GM12875 (cell line): Measurements from ENCODE around the gene ATG16L1.

ENCODE experiments used
- H3K4me3 ChIP-seq: one replicate; pipeline ENCODE4 v1.5.1; 2011; ENCODE audit warnings: low read depth, low read length, control low read depth
- TF ChIP-seq, protein P1 (sequence below): IDR thresholded peaks from 2 replicates; pipeline ENCODE4 v1.5.1; 2011; ENCODE audit warnings: low read depth, mild to moderate bottlenecking, control low read depth, inconsistent platforms, low read length, moderate library complexity, borderline replicate concordance; ENCODE audit not compliant: insufficient read depth

ATG16L1 gene

DNA sequence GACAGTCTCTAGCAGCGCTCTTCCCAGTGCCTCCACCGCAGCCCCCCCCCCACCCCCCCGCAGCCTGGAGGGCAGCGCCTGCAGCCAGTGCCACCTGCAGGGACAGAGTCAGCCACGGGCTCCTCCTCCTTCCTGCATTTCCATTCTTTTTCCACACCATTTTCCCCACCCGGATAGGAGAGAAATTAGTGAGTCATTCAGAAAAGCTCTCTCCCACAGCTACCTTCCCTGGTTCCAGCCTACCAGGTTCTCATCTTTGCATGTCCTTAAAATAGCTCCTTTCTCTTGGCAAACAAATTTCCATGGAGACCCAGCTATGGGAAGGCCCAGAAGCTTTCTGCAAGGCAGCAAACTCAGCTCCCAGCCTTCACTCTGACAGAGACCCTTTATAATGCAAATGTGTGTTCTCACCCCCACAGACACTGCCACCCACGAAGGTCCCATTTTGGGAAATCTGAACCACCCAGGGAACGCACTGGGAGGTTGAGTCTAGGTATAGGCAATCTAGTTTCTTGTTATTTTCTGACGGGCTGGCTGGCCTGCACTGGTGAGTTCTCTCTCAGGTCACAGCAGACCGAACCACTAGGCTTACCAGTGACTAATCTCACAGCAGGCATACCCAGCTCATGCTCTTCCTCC is 41.8 kb upstream of the ATG16L1 start:
- no peak overlapping the region for H3K4me3 ChIP-seq
- TF ChIP-seq, protein P1, sequence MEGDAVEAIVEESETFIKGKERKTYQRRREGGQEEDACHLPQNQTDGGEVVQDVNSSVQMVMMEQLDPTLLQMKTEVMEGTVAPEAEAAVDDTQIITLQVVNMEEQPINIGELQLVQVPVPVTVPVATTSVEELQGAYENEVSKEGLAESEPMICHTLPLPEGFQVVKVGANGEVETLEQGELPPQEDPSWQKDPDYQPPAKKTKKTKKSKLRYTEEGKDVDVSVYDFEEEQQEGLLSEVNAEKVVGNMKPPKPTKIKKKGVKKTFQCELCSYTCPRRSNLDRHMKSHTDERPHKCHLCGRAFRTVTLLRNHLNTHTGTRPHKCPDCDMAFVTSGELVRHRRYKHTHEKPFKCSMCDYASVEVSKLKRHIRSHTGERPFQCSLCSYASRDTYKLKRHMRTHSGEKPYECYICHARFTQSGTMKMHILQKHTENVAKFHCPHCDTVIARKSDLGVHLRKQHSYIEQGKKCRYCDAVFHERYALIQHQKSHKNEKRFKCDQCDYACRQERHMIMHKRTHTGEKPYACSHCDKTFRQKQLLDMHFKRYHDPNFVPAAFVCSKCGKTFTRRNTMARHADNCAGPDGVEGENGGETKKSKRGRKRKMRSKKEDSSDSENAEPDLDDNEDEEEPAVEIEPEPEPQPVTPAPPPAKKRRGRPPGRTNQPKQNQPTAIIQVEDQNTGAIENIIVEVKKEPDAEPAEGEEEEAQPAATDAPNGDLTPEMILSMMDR = no peak

DNA sequence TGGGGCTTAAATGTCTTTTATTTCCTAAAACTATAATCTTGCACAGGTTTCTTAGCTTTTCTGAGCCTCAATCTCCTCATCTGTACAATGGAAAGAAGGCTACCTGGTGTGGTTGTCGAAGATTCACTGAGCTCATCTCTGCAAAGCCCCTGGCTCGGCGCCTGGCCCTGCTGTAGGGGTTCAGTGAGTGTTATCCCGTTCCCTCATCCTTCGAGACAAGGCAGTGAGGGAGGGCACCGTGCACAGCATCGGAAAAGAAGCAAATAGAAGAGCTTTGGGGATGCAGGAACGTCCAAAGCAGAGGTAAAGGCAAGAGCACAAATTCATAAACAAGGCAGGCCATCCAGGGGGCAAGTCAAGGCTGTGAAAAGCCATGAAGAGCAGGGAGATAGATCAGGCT is 41.2 kb upstream of the ATG16L1 start:
- TF ChIP-seq, protein P1 = no peak
- H3K4me3 ChIP-seq = no peak overlapping the region

DNA sequence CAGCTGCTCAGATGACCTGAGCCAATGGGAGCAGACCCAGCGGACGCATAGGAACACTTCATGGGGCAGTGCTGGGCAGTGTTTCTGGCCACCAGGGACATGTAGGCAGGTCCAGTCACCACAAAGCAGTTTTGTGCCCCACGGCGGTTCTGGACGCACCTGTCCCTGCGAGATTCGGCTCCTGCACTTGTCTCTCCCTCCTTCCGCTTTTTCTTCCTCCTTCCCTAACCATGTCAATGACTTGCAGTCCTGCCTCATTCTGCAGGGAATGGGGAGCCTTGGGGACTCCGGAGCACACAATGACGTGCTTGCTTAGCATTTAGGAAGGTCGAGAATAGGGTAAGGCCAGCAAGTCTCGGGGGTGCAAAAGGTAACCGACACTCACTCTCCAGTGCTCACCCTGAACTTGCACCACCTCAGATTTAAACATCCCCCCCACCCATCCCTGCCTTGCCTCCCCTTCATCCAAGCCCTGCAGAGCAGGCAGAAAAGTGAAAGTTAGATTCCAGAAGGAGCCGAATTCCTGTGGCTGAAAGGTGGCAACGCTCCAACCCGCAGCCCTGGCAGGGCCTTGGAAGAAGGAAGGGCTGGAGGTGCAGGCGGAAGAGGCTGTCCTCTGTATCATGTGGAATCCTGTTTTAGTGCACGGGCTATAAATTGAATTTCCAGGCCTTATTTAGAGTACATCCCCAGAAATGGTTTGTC is 40.5 kb upstream of the ATG16L1 start:
- TF ChIP-seq, protein P1 = no peak

DNA sequence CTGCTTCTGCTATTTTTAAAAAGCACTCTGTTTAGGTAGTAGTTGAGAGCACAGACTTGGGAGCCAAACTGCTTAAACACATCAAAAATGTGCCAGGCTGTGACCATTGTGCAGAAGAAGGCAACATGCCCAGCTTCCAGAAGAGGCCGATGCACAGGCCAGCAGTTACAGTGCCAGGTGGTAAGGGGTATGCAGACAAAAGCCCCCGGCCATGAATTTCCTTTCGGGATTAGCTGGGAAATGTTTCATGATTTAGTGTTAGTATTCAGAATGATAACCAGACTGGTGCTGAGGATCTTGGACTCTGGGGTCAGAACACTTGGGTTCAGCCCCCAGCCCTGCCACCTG is 40.0 kb upstream of the ATG16L1 start:
- H3K4me3 ChIP-seq = no peak overlapping the region
- TF ChIP-seq, protein P1 = no peak

More for the DNA sequence above, 40.5 kb upstream of the ATG16L1 start:
- H3K4me3 ChIP-seq = no peak overlapping the region

DNA sequence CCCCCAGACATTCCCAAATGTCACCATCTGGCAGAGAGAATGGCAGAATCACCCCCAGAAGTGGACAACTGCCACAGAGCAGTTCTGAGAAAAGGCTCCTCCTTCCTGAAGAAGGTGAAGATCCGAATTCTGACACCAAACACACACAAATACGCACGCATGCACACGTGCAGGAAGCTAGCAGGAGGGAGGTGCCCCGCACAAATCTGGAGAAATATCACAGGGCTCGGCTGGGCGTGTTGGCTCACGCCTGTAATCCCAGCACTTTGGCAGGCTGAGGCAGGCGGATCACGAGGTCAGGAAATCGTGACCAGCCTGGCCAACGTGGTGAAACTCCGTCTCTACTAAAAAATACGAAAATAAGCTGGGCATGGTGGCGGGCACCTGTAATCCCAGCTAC is 38.5 kb upstream of the ATG16L1 start:
- TF ChIP-seq, protein P1 = no peak
- H3K4me3 ChIP-seq = no peak overlapping the region

DNA sequence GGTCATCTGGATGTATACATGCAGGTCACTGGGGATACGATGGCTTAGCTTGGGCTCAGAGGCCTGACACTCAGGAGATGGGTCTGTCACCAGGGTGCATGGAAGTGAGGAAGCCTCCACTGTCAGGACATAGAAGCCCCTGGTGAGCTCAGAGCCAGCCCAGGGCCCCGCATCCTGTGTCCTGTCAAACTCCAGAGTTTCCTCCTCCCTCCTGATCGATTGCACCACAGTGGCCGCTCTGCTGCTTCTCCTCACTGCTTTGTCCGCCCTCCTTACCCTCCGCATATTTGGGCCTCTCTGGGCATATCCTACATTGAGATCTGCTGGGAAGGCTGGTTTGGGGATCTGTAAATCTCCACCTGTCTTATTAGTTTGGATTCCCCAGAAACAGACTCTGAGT is 37.5 kb upstream of the ATG16L1 start:
- no peak overlapping the region for H3K4me3 ChIP-seq
- TF ChIP-seq, protein P1 = no peak

DNA sequence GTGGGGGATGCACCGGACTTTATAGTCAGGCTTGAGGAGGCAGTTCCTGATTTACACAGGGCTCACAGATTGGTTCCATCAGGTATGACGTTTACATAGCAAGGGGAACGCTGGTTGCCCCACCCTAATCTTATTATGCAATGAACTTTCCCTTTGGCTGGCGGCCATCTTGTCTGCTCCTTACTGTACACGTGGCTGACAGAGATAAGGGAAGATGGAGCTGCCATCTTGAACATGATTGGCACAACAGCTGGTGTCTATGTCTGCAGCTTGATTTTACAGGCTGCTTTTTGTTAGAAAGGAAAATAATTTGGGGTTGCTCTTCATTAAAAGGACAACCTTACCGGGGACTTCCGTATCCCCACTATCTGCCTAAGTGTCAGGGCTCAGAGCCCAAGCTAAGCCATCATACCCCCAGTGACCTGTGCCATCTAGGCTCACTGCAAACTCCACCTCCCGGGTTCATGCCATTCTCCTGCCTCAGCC is 33.5 kb upstream of the ATG16L1 start:
- TF ChIP-seq, protein P1 = no peak
- no peak overlapping the region for H3K4me3 ChIP-seq
